GM23338 (cell line): ENCODE results near the gene FBLN5. TPM values are rescaled to one million over a fixed set of nuclear protein-coding genes. Genes with fewer than 3 reads are reported as not detected.

Experiments
- ATAC-seq: fragments of 200-7000 bp; cut with Tn5 transposase; 3 replicates; pipeline ENCODE4 v1.9.1; 2020
- DNase-seq: peaks from one replicate; pipeline ENCODE4 v3.0.0-alpha.2; 2015; ENCODE audit warnings: low spot score
- H2AFZ ChIP-seq: fragments of 200-600 bp; sonication (generic); 2 replicates; pipeline ENCODE4 v1.8.0; 2016; ENCODE audit warnings: antibody characterized with exemption, mild to moderate bottlenecking, moderate library complexity
- H3F3A ChIP-seq: fragments of 200-600 bp; sonication (generic); replicated peaks from 2 replicates; pipeline ENCODE4 v1.8.0; 2017; ENCODE audit warnings: antibody characterized with exemption, mixed run types, low read depth
- H3K27ac ChIP-seq: fragments of 200-600 bp; sonication (generic); 2 replicates; pipeline ENCODE4 v1.6.1; 2016; ENCODE audit warnings: low read depth
- H3K27me3 ChIP-seq: fragments of 200-600 bp; sonication (generic); 2 replicates; pipeline ENCODE4 v1.8.0; 2016; ENCODE audit warnings: mild to moderate bottlenecking, mixed run types, moderate library complexity; ENCODE audit not compliant: insufficient read depth
- H3K36me3 ChIP-seq: fragments of 200-600 bp; sonication (generic); 2 replicates; pipeline ENCODE4 v1.8.0; 2016; ENCODE audit warnings: mild to moderate bottlenecking; ENCODE audit not compliant: insufficient read depth
- H3K4me1 ChIP-seq: fragments of 200-600 bp; sonication (generic); 2 replicates; pipeline ENCODE4 v1.8.0; 2016; ENCODE audit warnings: mild to moderate bottlenecking, moderate library complexity; ENCODE audit not compliant: insufficient read depth
- H3K4me2 ChIP-seq: fragments of 200-600 bp; sonication (generic); 2 replicates; pipeline ENCODE4 v1.7.1; 2017; ENCODE audit warnings: mixed run types
- H3K4me3 ChIP-seq: fragments of 200-600 bp; sonication (generic); 2 replicates; pipeline ENCODE4 v1.6.1; 2016; ENCODE audit warnings: mixed run types
- H3K79me2 ChIP-seq: fragments of 200-600 bp; sonication (generic); replicated peaks from 2 replicates; pipeline ENCODE4 v1.8.0; 2017; ENCODE audit warnings: mild to moderate bottlenecking; ENCODE audit not compliant: insufficient read depth
- H3K9me2 ChIP-seq: fragments of 200-600 bp; sonication (generic); 2 replicates; pipeline ENCODE4 v1.8.0; 2017; ENCODE audit not compliant: insufficient read depth
- H4K20me1 ChIP-seq: fragments of 200-600 bp; sonication (generic); replicated peaks from 2 replicates; pipeline ENCODE4 v1.8.0; 2017; ENCODE audit warnings: mild to moderate bottlenecking; ENCODE audit not compliant: insufficient read depth
- H3K27ac Mint-ChIP-seq: 2 replicates; pipeline ENCODE4 v1.8.0; 2020; ENCODE audit warnings: inconsistent platforms, mild to moderate bottlenecking, moderate library complexity, mixed read lengths
- H3K27me3 Mint-ChIP-seq: 3 replicates; pipeline ENCODE4 v1.8.0; 2022; ENCODE audit warnings: low read depth, mild to moderate bottlenecking, moderate library complexity, mixed read lengths, inconsistent platforms; ENCODE audit not compliant: insufficient read depth, poor library complexity
- H3K36me3 Mint-ChIP-seq: 3 replicates; pipeline ENCODE4 v1.8.0; 2021; ENCODE audit warnings: low read depth, mild to moderate bottlenecking, inconsistent platforms, moderate library complexity, mixed read lengths
- H3K4me1 Mint-ChIP-seq: 3 replicates; pipeline ENCODE4 v1.8.0; 2020; ENCODE audit warnings: mild to moderate bottlenecking, inconsistent platforms, mixed read lengths
- H3K4me3 Mint-ChIP-seq: 3 replicates; pipeline ENCODE4 v1.8.0; 2021; ENCODE audit warnings: moderate library complexity, mild to moderate bottlenecking, inconsistent platforms, mixed read lengths
- H3K9me3 Mint-ChIP-seq: 3 replicates; pipeline ENCODE4 v1.8.0; 2020; ENCODE audit warnings: moderate library complexity, mild to moderate bottlenecking, inconsistent platforms, mixed read lengths
- CREB1 ChIP-seq: fragments of 250-450 bp; sonication (Bioruptor Pico); IDR thresholded peaks from 2 replicates; pipeline ENCODE4 v1.5.0; 2020; ENCODE audit warnings: low read depth, mild to moderate bottlenecking, moderate library complexity
- EZH2 ChIP-seq: fragments of 200-600 bp; sonication (generic); IDR thresholded peaks from one replicate; pipeline ENCODE4 v1.8.0; 2017; ENCODE audit warnings: antibody characterized with exemption, mild to moderate bottlenecking, low read depth; ENCODE audit not compliant: unreplicated experiment
- JUNB ChIP-seq: IDR thresholded peaks from one replicate; pipeline ENCODE4 v1.6.1; 2016; ENCODE audit warnings: antibody characterized with exemption; ENCODE audit not compliant: unreplicated experiment
- NANOG ChIP-seq: IDR thresholded peaks from 2 replicates; pipeline ENCODE4 v1.6.1; 2016; ENCODE audit warnings: antibody characterized with exemption, borderline replicate concordance
- POLR2AphosphoS5 ChIP-seq: IDR thresholded peaks from 2 replicates; pipeline ENCODE4 v1.6.1; 2016; ENCODE audit warnings: antibody characterized with exemption, low read depth
- STAT1 ChIP-seq: IDR thresholded peaks from one replicate; pipeline ENCODE4 v1.6.1; 2016; ENCODE audit warnings: antibody characterized with exemption; ENCODE audit not compliant: unreplicated experiment
- ZNF114 ChIP-seq: fragments of 250-450 bp; sonication (Bioruptor Pico); IDR thresholded peaks from 2 replicates; pipeline ENCODE4 v1.5.0; 2020; ENCODE audit warnings: mild to moderate bottlenecking, moderate library complexity
- ZNF331 ChIP-seq: fragments of 250-450 bp; sonication (Bioruptor Pico); IDR thresholded peaks from 2 replicates; pipeline ENCODE4 v1.5.0; 2020; ENCODE audit warnings: low read depth, mild to moderate bottlenecking, moderate library complexity
- polyA plus RNA-seq: library from polyadenylated mRNA; unstranded; fragments of >200 nt; fragmentation: Nextera tagmentation; extraction: Ambion mirVana; gene quantifications from 2 replicates; pipeline ENCODE4 v1.2.1, GENCODE V29; 2016
- total RNA-seq: library from RNA; depleted of rRNA; stranded (reverse); fragments of >200 nt; shearing (Covaris generic); gene quantifications from 2 replicates; pipeline ENCODE4 v1.2.3, GENCODE V29; 2014
- TF ChIP-seq, protein P1 (sequence below): IDR thresholded peaks from 2 replicates; pipeline ENCODE4 v1.6.1; 2016; ENCODE audit warnings: antibody characterized with exemption
- TF ChIP-seq, protein P2 (sequence below), 2 experiments: fragments of 200-600 bp in 1 of 2; sonication (generic) in 1 of 2; conservative IDR thresholded peaks; 2 replicates each; pipeline versions ENCODE4 v1.5.1 to v1.6.1; 2016 to 2017; ENCODE audit warnings: antibody characterized with exemption in 2 of 2, low read depth in 2 of 2, mild to moderate bottlenecking in 2 of 2, moderate library complexity in 1 of 2
- TF ChIP-seq, protein P3 (sequence below): fragments of 250-450 bp; sonication (Bioruptor Pico); IDR thresholded peaks from 2 replicates; pipeline ENCODE4 v1.5.0; 2020; ENCODE audit warnings: mild to moderate bottlenecking, moderate library complexity
- TF ChIP-seq, protein P4 (sequence below): IDR thresholded peaks from one replicate; pipeline ENCODE4 v1.6.1; 2018; ENCODE audit warnings: antibody characterized with exemption; ENCODE audit not compliant: unreplicated experiment

The FBLN5 gene
- total and polyA plus RNA-seq, 2 experiments from 2014 or later: 4.3 to 4.9 TPM

DNA sequence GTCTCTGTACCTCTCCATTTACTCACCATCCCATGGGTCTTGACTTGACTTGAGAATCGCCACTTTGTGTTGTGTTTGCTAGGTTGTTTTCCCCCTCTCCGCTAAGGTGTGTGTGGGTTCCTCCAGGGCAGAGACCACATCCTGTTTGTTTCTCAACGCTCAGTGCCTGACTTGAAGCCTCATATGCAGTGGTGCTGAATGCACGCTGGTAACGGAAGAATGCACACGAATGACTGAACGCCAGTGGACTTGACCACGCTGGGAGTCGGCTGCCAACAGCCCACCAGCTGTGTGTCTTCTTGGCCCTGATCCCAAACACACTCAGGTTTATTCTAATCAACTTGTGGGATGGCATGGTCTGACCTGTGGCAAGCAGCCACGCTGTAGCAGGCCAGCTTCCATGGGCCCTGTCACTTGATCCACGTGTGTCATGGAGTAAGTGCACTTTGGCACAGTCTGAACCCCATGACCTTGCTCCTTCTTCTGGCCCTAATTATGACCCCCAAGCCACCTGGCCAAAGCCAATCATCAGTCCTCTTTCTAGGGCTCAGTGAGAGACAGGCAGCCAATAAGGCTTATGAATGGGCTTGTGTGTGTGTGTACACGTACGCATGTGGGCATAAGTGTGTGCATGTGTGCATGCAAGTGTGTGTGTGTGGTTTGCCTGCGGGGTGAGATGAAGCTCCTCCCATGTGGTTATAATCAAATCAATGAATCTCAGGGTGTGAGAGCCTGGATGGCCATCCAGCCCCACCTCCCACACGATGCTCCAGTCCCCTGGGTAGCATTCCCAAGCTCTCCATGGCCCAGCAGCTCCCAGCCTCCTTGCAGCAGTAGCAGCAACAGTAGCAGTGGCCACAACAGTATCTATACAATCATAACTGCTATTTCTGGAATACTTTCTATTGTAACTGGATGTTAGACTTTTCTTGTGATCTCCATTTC, 73.8 kb downstream of the FBLN5 start:
- H3K4me1 Mint-ChIP-seq: peaks cover 19% of the 10 kb centered on the region
- no peaks in the 10 kb centered on the region for H3K36me3 ChIP-seq

More for the DNA sequence above, 73.8 kb downstream of the FBLN5 start:
- Histone ChIP-seq H3K4me2 (no peak overlapping the region), H3K27ac (no peak overlapping the region), H4K20me1 (no peaks in the 10 kb centered on the region), H3K4me3 (no peak overlapping the region), H3K79me2 (no peaks in the 10 kb centered on the region), H3K9me2 (no peaks in the 10 kb centered on the region), H3F3A (no peaks in the 10 kb centered on the region), H3K27me3 (no peaks in the 10 kb centered on the region), H2AFZ (no peak overlapping the region), H3K4me1 (peaks cover 10% of the 10 kb centered on the region)
- H3K27me3 Mint-ChIP-seq: peaks cover 4% of the 10 kb centered on the region
- no peak overlapping the region for H3K4me3 Mint-ChIP-seq
- no peak overlapping the region for H3K27ac Mint-ChIP-seq
- no peaks in the 10 kb centered on the region for H3K9me3 Mint-ChIP-seq
- no peak for TF ChIP-seq ZNF331 (CRISPR knock-in tag)
- TF ChIP-seq ZNF114 (CRISPR knock-in tag): no peak
- TF ChIP-seq, protein P1, sequence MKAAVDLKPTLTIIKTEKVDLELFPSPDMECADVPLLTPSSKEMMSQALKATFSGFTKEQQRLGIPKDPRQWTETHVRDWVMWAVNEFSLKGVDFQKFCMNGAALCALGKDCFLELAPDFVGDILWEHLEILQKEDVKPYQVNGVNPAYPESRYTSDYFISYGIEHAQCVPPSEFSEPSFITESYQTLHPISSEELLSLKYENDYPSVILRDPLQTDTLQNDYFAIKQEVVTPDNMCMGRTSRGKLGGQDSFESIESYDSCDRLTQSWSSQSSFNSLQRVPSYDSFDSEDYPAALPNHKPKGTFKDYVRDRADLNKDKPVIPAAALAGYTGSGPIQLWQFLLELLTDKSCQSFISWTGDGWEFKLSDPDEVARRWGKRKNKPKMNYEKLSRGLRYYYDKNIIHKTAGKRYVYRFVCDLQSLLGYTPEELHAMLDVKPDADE: no peak
- no peak for TF ChIP-seq JUNB
- no peak for TF ChIP-seq STAT1
- no peak for TF ChIP-seq POLR2AphosphoS5
- TF ChIP-seq, protein P2, sequence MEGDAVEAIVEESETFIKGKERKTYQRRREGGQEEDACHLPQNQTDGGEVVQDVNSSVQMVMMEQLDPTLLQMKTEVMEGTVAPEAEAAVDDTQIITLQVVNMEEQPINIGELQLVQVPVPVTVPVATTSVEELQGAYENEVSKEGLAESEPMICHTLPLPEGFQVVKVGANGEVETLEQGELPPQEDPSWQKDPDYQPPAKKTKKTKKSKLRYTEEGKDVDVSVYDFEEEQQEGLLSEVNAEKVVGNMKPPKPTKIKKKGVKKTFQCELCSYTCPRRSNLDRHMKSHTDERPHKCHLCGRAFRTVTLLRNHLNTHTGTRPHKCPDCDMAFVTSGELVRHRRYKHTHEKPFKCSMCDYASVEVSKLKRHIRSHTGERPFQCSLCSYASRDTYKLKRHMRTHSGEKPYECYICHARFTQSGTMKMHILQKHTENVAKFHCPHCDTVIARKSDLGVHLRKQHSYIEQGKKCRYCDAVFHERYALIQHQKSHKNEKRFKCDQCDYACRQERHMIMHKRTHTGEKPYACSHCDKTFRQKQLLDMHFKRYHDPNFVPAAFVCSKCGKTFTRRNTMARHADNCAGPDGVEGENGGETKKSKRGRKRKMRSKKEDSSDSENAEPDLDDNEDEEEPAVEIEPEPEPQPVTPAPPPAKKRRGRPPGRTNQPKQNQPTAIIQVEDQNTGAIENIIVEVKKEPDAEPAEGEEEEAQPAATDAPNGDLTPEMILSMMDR (conservative IDR thresholded peaks at IDR 0.05; ENCODE audit: low read depth in 2 of 2): no peak
- TF ChIP-seq, protein P3, sequence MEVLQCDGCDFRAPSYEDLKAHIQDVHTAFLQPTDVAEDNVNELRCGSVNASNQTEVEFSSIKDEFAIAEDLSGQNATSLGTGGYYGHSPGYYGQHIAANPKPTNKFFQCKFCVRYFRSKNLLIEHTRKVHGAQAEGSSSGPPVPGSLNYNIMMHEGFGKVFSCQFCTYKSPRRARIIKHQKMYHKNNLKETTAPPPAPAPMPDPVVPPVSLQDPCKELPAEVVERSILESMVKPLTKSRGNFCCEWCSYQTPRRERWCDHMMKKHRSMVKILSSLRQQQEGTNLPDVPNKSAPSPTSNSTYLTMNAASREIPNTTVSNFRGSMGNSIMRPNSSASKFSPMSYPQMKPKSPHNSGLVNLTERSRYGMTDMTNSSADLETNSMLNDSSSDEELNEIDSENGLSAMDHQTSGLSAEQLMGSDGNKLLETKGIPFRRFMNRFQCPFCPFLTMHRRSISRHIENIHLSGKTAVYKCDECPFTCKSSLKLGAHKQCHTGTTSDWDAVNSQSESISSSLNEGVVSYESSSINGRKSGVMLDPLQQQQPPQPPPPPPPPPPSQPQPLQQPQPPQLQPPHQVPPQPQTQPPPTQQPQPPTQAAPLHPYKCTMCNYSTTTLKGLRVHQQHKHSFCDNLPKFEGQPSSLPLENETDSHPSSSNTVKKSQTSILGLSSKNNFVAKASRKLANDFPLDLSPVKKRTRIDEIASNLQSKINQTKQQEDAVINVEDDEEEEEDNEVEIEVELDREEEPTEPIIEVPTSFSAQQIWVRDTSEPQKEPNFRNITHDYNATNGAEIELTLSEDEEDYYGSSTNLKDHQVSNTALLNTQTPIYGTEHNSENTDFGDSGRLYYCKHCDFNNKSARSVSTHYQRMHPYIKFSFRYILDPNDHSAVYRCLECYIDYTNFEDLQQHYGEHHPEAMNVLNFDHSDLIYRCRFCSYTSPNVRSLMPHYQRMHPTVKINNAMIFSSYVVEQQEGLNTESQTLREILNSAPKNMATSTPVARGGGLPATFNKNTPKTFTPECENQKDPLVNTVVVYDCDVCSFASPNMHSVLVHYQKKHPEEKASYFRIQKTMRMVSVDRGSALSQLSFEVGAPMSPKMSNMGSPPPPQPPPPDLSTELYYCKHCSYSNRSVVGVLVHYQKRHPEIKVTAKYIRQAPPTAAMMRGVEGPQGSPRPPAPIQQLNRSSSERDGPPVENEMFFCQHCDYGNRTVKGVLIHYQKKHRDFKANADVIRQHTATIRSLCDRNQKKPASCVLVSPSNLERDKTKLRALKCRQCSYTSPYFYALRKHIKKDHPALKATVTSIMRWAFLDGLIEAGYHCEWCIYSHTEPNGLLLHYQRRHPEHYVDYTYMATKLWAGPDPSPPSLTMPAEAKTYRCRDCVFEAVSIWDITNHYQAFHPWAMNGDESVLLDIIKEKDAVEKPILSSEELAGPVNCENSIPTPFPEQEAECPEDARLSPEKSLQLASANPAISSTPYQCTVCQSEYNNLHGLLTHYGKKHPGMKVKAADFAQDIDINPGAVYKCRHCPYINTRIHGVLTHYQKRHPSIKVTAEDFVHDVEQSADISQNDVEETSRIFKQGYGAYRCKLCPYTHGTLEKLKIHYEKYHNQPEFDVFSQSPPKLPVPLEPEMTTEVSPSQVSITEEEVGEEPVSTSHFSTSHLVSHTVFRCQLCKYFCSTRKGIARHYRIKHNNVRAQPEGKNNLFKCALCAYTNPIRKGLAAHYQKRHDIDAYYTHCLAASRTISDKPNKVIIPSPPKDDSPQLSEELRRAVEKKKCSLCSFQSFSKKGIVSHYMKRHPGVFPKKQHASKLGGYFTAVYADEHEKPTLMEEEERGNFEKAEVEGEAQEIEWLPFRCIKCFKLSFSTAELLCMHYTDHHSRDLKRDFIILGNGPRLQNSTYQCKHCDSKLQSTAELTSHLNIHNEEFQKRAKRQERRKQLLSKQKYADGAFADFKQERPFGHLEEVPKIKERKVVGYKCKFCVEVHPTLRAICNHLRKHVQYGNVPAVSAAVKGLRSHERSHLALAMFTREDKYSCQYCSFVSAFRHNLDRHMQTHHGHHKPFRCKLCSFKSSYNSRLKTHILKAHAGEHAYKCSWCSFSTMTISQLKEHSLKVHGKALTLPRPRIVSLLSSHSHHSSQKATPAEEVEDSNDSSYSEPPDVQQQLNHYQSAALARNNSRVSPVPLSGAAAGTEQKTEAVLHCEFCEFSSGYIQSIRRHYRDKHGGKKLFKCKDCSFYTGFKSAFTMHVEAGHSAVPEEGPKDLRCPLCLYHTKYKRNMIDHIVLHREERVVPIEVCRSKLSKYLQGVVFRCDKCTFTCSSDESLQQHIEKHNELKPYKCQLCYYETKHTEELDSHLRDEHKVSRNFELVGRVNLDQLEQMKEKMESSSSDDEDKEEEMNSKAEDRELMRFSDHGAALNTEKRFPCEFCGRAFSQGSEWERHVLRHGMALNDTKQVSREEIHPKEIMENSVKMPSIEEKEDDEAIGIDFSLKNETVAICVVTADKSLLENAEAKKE (CRISPR knock-in tag): no peak
- TF ChIP-seq EZH2: no peak
- TF ChIP-seq CREB1: no peak
- TF ChIP-seq, protein P4, sequence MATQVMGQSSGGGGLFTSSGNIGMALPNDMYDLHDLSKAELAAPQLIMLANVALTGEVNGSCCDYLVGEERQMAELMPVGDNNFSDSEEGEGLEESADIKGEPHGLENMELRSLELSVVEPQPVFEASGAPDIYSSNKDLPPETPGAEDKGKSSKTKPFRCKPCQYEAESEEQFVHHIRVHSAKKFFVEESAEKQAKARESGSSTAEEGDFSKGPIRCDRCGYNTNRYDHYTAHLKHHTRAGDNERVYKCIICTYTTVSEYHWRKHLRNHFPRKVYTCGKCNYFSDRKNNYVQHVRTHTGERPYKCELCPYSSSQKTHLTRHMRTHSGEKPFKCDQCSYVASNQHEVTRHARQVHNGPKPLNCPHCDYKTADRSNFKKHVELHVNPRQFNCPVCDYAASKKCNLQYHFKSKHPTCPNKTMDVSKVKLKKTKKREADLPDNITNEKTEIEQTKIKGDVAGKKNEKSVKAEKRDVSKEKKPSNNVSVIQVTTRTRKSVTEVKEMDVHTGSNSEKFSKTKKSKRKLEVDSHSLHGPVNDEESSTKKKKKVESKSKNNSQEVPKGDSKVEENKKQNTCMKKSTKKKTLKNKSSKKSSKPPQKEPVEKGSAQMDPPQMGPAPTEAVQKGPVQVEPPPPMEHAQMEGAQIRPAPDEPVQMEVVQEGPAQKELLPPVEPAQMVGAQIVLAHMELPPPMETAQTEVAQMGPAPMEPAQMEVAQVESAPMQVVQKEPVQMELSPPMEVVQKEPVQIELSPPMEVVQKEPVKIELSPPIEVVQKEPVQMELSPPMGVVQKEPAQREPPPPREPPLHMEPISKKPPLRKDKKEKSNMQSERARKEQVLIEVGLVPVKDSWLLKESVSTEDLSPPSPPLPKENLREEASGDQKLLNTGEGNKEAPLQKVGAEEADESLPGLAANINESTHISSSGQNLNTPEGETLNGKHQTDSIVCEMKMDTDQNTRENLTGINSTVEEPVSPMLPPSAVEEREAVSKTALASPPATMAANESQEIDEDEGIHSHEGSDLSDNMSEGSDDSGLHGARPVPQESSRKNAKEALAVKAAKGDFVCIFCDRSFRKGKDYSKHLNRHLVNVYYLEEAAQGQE: no peak
- no peak for TF ChIP-seq NANOG
- no peak for ATAC-seq
- H3K36me3 Mint-ChIP-seq: no peaks in the 10 kb centered on the region
- DNase-seq: no peak
